PC-9 (cell line): ENCODE measurements around the gene RPTOR. TPM values are rescaled to one million over a fixed set of nuclear protein-coding genes. Genes with fewer than 3 reads are reported as not detected.

Source experiments
- BruUV-seq: library from RNA; stranded (reverse); fragments of 400-500 nt; replicated peaks from 2 replicates; lab custom pipeline; 2021; lab: Mats Ljungman, UMichigan
- CTCF ChIA-PET: fragments of 300-600 bp; sonication (Branson Sonifier 250); formaldehyde crosslinking; loops from one replicate; lab custom pipeline; 2022; ENCODE audit warnings: antibody characterized with exemption; lab: Charles Lee
- POLR2A ChIA-PET: fragments of 300-600 bp; sonication (Branson Sonifier 250); formaldehyde crosslinking; loops from one replicate; lab custom pipeline; 2022; ENCODE audit warnings: antibody characterized with exemption; ENCODE audit not compliant: unreplicated experiment; lab: Charles Lee
- DNase-seq, 2 experiments: peaks; one replicate each; pipeline versions ENCODE4 v3.0.0 to v3.0.0-alpha.2; 2015 to 2022; ENCODE audit warnings: mixed read lengths in 1 of 2
- H2AFZ ChIP-seq: fragments of 200-600 bp; sonication (generic); 2 replicates; pipeline ENCODE4 v1.8.1; 2017; ENCODE audit warnings: antibody characterized with exemption
- H3F3A ChIP-seq: fragments of 200-600 bp; sonication (generic); 2 replicates; pipeline ENCODE4 v1.8.1; 2017; ENCODE audit warnings: antibody characterized with exemption, mild to moderate bottlenecking, low read depth; ENCODE audit not compliant: insufficient read depth
- H3K27ac ChIP-seq: fragments of 200-600 bp; sonication (generic); 2 replicates; pipeline ENCODE4 v1.6.1; 2016; ENCODE audit warnings: mixed run types
- H3K27me3 ChIP-seq: fragments of 200-600 bp; sonication (generic); 2 replicates; pipeline ENCODE4 v1.6.1; 2016; ENCODE audit warnings: low read depth, mixed run types; ENCODE audit not compliant: insufficient read depth
- H3K36me3 ChIP-seq: fragments of 200-600 bp; sonication (generic); 2 replicates; pipeline ENCODE4 v1.6.1; 2016; ENCODE audit warnings: low read depth, mixed run types
- H3K4me1 ChIP-seq: fragments of 200-600 bp; sonication (generic); replicated peaks from 2 replicates; pipeline ENCODE4 v1.6.1; 2016; ENCODE audit warnings: mixed run types; ENCODE audit not compliant: insufficient read depth
- H3K4me2 ChIP-seq: fragments of 200-600 bp; sonication (generic); 2 replicates; pipeline ENCODE4 v1.6.1; 2017; ENCODE audit warnings: mixed run types
- H3K4me3 ChIP-seq: fragments of 200-600 bp; sonication (generic); 2 replicates; pipeline ENCODE4 v1.6.1; 2016; ENCODE audit warnings: mixed run types
- H3K79me2 ChIP-seq: fragments of 200-600 bp; sonication (generic); 2 replicates; pipeline ENCODE4 v1.6.1; 2017; ENCODE audit warnings: low read depth, mixed run types
- H3K9me2 ChIP-seq: fragments of 200-600 bp; sonication (generic); 2 replicates; pipeline ENCODE4 v1.8.1; 2017; ENCODE audit warnings: mild to moderate bottlenecking; ENCODE audit not compliant: insufficient read depth
- H3K9me3 ChIP-seq: fragments of 200-600 bp; sonication (generic); 2 replicates; pipeline ENCODE4 v1.8.1; 2016; ENCODE audit warnings: low read depth; ENCODE audit not compliant: insufficient read depth
- H4K20me1 ChIP-seq: fragments of 200-600 bp; sonication (generic); 2 replicates; pipeline ENCODE4 v1.8.1; 2017; ENCODE audit not compliant: insufficient read depth
- CTCF ChIP-seq: fragments of 200-600 bp; sonication (generic); conservative IDR thresholded peaks from 2 replicates; pipeline ENCODE4 v1.6.1; 2017; ENCODE audit warnings: mixed run types, antibody characterized with exemption, mild to moderate bottlenecking, moderate library complexity
- EZH2 ChIP-seq: fragments of 200-600 bp; sonication (generic); IDR thresholded peaks from 2 replicates; pipeline ENCODE4 v1.8.0; 2017; ENCODE audit warnings: antibody characterized with exemption, low read depth
- intact Hi-C: fragments of 100-400 bp; cut with micrococcal nuclease; formaldehyde crosslinking; loops from one replicate; pipeline ENCODE4 v1.10.0; 2022; ENCODE audit not compliant: unreplicated experiment
- total RNA-seq: library from RNA; stranded (reverse); gene quantifications from 2 replicates; pipeline ENCODE4 v1.2.3, GENCODE V29; 2021

RPTOR gene
- total RNA-seq, 1 experiment from 2014 or later: 50.8 TPM

GRCh38 chr17:80704894-80705293 lies 160.3 kb downstream of the RPTOR start:
- no TSS peak for BruUV-seq
- Histone ChIP-seq H3K4me2 (no peak overlapping the region), H3K27me3 (no peaks in the 10 kb centered on the region), H3K4me1 (no peaks in the 10 kb centered on the region), H3K27ac (no peak overlapping the region), H3K79me2 (0 out of 2 replicates have a peak, but pooled peaks cover 6% of the 10 kb centered on the region), H4K20me1 (no peaks in the 10 kb centered on the region), H3K9me3 (no peaks in the 10 kb centered on the region), H3K36me3 (no peaks in the 10 kb centered on the region), H3K9me2 (no peaks in the 10 kb centered on the region), H2AFZ (no peak overlapping the region), H3F3A (no peaks in the 10 kb centered on the region), H3K4me3 (no peak overlapping the region)
- CTCF ChIA-PET: no interaction called here
- no peak for DNase-seq
- intact Hi-C loops: no loop called here
- no peak for TF ChIP-seq EZH2
- TF ChIP-seq CTCF: no peak
- POLR2A ChIA-PET: no interaction called here

GRCh38 chr17:80705988-80706387 lies 161.3 kb downstream of the RPTOR start:
- Histone ChIP-seq H3K36me3 (no peaks in the 10 kb centered on the region), H3K4me1 (no peaks in the 10 kb centered on the region), H4K20me1 (no peaks in the 10 kb centered on the region), H3K79me2 (0 out of 2 replicates have a peak, but pooled peaks cover 6% of the 10 kb centered on the region), H3K27ac (no peak overlapping the region), H2AFZ (no peak overlapping the region), H3K4me3 (no peak overlapping the region), H3K9me2 (no peaks in the 10 kb centered on the region), H3K9me3 (no peaks in the 10 kb centered on the region), H3F3A (no peaks in the 10 kb centered on the region), H3K4me2 (no peak overlapping the region), H3K27me3 (no peaks in the 10 kb centered on the region)
- ChIA-PET POLR2A (no interaction called here), CTCF (no interaction called here)
- intact Hi-C loops: no loop called here
- no peak for DNase-seq
- no peak for TF ChIP-seq CTCF
- TF ChIP-seq EZH2: no peak
- BruUV-seq: no TSS peak

- intact Hi-C loops: no loop called here
- H3K27me3 ChIP-seq: no peaks in the 10 kb centered on the region
- ChIA-PET POLR2A (interaction anchor here (0.6 kb wide), 1 partner anchor 25 kb away, joined by 9 read pairs; no protein-coding TSS in a partner anchor), CTCF (no interaction called here)
- no TSS peak for BruUV-seq
- no peaks in the 10 kb centered on the region for H4K20me1 ChIP-seq
- no peak overlapping the region for H3K27ac ChIP-seq
- no peak overlapping the region for H3K4me2 ChIP-seq
- H3K4me3 ChIP-seq: no peak overlapping the region
- H2AFZ ChIP-seq: no peak overlapping the region
- TF ChIP-seq EZH2 (no peak), CTCF (no peak)
- no peaks in the 10 kb centered on the region for H3K4me1 ChIP-seq
- H3K36me3 ChIP-seq: no peaks in the 10 kb centered on the region
- DNase-seq: no peak
- H3F3A ChIP-seq: no peaks in the 10 kb centered on the region
- no peaks in the 10 kb centered on the region for H3K9me2 ChIP-seq
- no peaks in the 10 kb centered on the region for H3K9me3 ChIP-seq
- 0 out of 2 replicates have a peak, but pooled peaks cover 6% of the 10 kb centered on the region for H3K79me2 ChIP-seq
These were observed 161.8 kb downstream of the RPTOR start for GRCh38 chr17:80706463-80706867.
